ENCODE data around the gene LIPG.

Gene LIPG

GRCh38 chr18:49563701-49564517, 2.1 kb downstream of the LIPG start:
- H3K4me2 ChIP-seq (ENCODE audit: low read depth, low read length, poor library complexity, severe bottlenecking), result no peak overlapping the region
- H3K9me3 ChIP-seq (ENCODE audit: insufficient read depth, low read length), result no peaks in the 10 kb centered on the region
- H3F3A ChIP-seq (ENCODE audit: insufficient read depth), result no peaks in the 10 kb centered on the region
- no peak overlapping the region for H3K4me3 ChIP-seq (ENCODE audit: insufficient read depth, low read length, poor library complexity, severe bottlenecking)
- no peaks in the 10 kb centered on the region for H3K36me3 ChIP-seq (ENCODE audit: low read length)
- no peaks in the 10 kb centered on the region for H3K9me2 ChIP-seq (replicated peaks; ENCODE audit: insufficient read depth, low read length)
- no peaks in the 10 kb centered on the region for H3K79me2 ChIP-seq (ENCODE audit: insufficient read depth, low read length)
- TF ChIP-seq CTCF (IDR thresholded peaks at IDR 0.05; ENCODE audit: insufficient read depth, low read length, poor library complexity, severe bottlenecking) (no peak), EZH2phosphoT487 (conservative IDR thresholded peaks at IDR 0.05; ENCODE audit: low read length) (no peak)
- no peak overlapping the region for H3K9ac ChIP-seq (ENCODE audit: low read length)
- H4K20me1 ChIP-seq (ENCODE audit: low read depth, low read length), result no peaks in the 10 kb centered on the region
- H2AFZ ChIP-seq (ENCODE audit: low read depth, low read length, severe bottlenecking), result no peak overlapping the region
- H3K27ac ChIP-seq (ENCODE audit: low read depth, low read length), result no peak overlapping the region
- H3K27me3 ChIP-seq (ENCODE audit: low read length), result no peaks in the 10 kb centered on the region

DNA sequence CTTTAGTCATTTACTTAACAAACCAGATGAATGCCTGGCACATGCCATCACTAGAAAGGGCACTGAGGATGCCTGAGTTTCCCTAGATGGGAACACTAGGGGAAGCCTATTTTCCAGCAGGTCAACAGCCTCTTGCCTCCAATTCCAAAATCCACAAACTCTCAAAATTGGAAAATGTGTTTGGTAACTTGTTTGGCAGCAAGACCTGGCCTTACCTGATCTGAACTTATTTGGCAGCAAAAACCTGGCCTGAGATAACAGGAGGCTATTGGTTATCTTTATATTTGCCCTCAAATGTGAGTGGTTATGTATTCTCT, 2.6 kb downstream of the LIPG start:
- Histone ChIP-seq H3K9me2 (replicated peaks; ENCODE audit: insufficient read depth, low read length) (no peaks in the 10 kb centered on the region), H4K20me1 (ENCODE audit: low read depth, low read length) (no peaks in the 10 kb centered on the region), H3K36me3 (ENCODE audit: low read length) (no peaks in the 10 kb centered on the region), H3F3A (ENCODE audit: insufficient read depth) (no peaks in the 10 kb centered on the region), H3K27me3 (ENCODE audit: low read length) (no peaks in the 10 kb centered on the region), H2AFZ (ENCODE audit: low read depth, low read length, severe bottlenecking) (no peak overlapping the region), H3K9me3 (ENCODE audit: insufficient read depth, low read length) (no peaks in the 10 kb centered on the region), H3K27ac (ENCODE audit: low read depth, low read length) (no peak overlapping the region), H3K79me2 (ENCODE audit: insufficient read depth, low read length) (no peaks in the 10 kb centered on the region), H3K9ac (ENCODE audit: low read length) (no peak overlapping the region), H3K4me3 (ENCODE audit: insufficient read depth, low read length, poor library complexity, severe bottlenecking) (no peak overlapping the region), H3K4me2 (ENCODE audit: low read depth, low read length, poor library complexity, severe bottlenecking) (no peak overlapping the region)
- TF ChIP-seq EZH2phosphoT487 (conservative IDR thresholded peaks at IDR 0.05; ENCODE audit: low read length) (no peak), CTCF (IDR thresholded peaks at IDR 0.05; ENCODE audit: insufficient read depth, low read length, poor library complexity, severe bottlenecking) (no peak)

DNA sequence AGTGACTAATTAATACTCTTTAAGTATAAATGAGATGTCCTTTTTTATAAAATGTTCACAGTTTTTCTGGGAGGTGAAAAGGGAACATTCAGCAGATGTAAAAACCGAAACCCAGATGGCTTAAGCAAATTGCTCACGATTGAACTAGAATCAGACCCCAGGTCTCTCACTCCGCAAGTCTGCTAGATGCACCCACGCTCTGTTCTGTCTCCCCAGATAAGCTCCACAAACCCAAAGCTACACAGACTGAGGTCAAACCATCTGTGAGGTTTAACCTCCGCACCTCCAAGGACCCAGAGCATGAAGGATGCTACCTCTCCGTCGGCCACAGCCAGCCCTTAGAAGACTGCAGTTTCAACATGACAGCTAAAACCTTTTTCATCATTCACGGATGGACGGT, 3.2 kb downstream of the LIPG start:
- Histone ChIP-seq H3F3A (ENCODE audit: insufficient read depth) (no peaks in the 10 kb centered on the region), H3K4me3 (ENCODE audit: insufficient read depth, low read length, poor library complexity, severe bottlenecking) (no peak overlapping the region), H3K4me2 (ENCODE audit: low read depth, low read length, poor library complexity, severe bottlenecking) (no peak overlapping the region), H3K27ac (ENCODE audit: low read depth, low read length) (no peak overlapping the region), H3K36me3 (ENCODE audit: low read length) (no peaks in the 10 kb centered on the region), H3K9ac (ENCODE audit: low read length) (no peak overlapping the region), H3K79me2 (ENCODE audit: insufficient read depth, low read length) (no peaks in the 10 kb centered on the region), H4K20me1 (ENCODE audit: low read depth, low read length) (no peaks in the 10 kb centered on the region), H2AFZ (ENCODE audit: low read depth, low read length, severe bottlenecking) (no peak overlapping the region), H3K9me2 (replicated peaks; ENCODE audit: insufficient read depth, low read length) (no peaks in the 10 kb centered on the region), H3K27me3 (ENCODE audit: low read length) (no peaks in the 10 kb centered on the region), H3K9me3 (ENCODE audit: insufficient read depth, low read length) (no peaks in the 10 kb centered on the region)
- TF ChIP-seq EZH2phosphoT487 (conservative IDR thresholded peaks at IDR 0.05; ENCODE audit: low read length) (no peak), CTCF (IDR thresholded peaks at IDR 0.05; ENCODE audit: insufficient read depth, low read length, poor library complexity, severe bottlenecking) (no peak)
